ENCODE measurements around the gene RYR2.
"Not testable (repeated sequence)": the region's sequence is repeated elsewhere in the genome, so short reads cannot be mapped to it uniquely, and the experiment has no call there.

RYR2 gene

GRCh38 chr1:237091691-237092090 is 49.7 kb downstream of the RYR2 start:
- FAIRE-seq = no peak

DNA sequence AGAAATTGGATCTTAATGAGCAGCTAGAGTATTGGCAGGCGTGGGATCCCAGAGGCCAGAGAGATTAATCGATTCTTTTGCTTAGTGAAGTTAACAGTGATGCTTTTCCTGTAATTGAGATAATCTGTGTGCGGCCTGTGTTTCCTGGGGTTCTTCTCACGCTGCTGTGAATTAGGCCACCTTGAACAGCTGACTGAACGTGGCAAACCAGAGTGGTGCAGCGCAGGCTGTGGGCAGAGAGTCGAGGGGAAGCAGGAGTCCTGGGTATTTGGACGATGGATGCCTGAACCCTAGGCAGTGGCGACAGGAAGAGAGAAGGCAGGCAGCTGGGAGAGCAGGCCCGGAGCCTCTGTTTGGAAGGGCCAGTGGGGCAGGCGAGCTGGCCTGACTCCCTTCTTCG is 51.7 kb downstream of the RYR2 start:
- no peak for FAIRE-seq

DNA sequence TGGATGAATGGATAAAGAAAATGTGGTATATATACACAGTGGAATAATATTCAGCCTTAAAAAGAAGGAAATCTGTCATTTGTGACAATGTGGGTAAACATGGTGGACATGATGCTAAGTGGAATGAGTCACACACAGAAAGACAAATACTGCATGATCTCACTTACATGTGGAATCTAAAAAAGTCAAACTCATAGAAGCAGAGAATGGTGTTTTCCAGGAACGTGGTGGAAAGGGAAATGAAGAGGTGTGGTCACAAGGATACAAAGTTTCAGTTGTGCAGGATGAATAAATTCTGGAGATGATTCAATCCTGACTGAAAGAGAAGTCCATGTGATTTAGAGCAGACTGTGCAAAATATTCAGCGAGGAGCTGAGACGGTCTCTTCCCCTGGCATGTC is 56.6 kb downstream of the RYR2 start:
- no peak for FAIRE-seq

GRCh38 chr1:237103021-237103420 is 61.0 kb downstream of the RYR2 start:
- no peak for FAIRE-seq

- no peak for FAIRE-seq
Measured at GRCh38 chr1:237104096-237104495, 62.1 kb downstream of the RYR2 start.

DNA sequence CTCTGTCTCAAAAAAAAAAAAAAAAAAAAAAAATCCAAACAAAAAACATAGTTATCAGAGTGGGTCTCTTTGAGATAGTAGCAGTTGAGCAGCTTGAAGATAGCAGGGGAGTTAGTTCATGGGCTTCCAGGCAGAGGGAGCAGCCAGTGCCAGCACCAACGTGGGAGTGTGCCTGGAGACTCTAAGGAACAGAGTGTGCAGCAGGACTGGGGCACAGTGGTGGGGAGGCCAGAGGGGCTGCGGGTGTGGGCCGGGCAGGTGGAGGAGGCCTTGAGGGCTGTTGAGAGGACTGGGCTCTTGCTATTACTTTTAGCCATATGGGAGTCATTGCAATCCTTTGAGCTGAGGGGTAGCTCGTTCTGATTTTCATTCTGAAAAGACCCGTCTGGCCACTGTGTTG is 63.8 kb downstream of the RYR2 start:
- no peak for FAIRE-seq

DNA sequence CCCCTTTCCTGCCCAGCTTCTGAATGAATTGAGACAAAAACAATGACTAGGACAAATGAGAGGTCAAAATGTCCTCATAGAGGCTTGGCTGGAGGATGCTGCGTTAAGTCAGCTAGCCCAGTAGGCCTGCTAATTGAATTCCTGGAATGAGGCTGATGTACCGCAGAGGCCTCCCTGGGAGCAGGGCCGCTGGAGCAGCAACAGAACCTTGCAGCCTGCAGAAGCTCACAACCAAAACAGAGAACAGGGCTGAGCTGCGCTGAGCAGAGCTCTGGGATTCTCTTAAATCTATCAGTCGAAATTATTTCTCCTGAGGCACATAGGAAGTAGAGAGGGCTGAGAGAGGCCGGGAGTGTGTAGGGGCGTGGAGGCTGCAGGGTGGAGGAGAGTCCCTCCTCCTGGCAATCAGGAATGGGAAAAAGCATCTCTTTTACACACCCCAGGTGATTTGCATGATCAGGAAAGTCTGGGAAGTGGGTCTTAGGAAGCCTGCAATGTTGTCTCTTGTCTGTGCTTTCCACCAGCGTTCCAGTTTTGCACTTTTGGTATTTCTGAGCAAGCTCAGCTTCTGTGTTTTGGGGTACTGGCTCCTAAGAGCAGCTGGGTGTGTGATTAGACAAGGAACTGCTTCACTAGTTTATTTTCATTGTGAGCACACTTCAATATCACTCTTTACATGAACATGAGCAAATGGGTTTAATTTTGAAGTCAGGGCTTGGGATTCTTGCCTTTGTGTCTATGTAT is 66.5 kb downstream of the RYR2 start:
- no peak for FAIRE-seq

GRCh38 chr1:237111807-237112206 is 69.8 kb downstream of the RYR2 start:
- no peak for FAIRE-seq

DNA sequence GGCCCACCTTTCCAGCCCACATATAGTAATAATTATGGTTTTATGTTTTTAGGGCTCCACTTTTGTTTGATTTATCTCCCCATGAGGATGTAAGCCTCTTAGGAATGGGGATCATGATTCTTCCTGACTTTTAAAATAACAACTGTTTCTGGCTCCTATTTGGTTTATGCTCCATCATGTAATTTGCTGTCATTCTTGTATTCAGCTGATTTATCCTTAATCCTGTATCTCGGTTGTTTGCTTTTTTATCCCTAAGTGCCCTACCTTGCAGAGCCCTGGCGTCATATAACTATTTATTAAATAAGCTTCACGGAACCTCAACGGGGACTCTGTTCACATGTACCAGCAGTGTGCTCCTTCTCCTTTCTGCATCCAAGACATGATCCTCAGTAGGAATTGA is 70.7 kb downstream of the RYR2 start:
- FAIRE-seq = no peak

GRCh38 chr1:237115035-237115434 is 73.1 kb downstream of the RYR2 start:
- no peak for FAIRE-seq

- no peak for FAIRE-seq
Measured at GRCh38 chr1:237119091-237119490, 77.1 kb downstream of the RYR2 start.

- no peak for FAIRE-seq
Measured at GRCh38 chr1:237120683-237121082, 78.7 kb downstream of the RYR2 start.

- no peak for FAIRE-seq
Measured at GRCh38 chr1:237124856-237125462, 83.0 kb downstream of the RYR2 start.

GRCh38 chr1:237126180-237126579 is 84.2 kb downstream of the RYR2 start:
- FAIRE-seq = no peak

DNA sequence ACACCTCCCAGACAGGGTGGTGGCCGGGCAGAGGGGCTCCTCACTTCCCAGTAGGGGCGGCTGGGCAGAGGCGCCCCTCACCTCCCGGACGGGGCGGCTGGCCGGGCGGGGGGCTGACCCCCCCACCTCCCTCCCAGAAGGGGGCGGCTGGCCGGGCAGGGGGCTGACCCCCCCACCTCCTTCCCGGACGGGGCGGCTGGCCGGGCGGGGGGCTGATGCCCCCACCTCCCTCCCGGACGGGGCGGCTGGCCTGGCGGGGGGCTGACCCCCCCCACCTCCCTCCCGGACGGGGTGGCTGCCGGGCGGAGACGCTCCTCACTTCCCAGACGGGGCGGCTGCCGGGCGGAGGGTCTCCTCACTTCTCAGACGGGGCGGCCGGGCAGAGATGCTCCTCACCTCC is 85.3 kb downstream of the RYR2 start:
- not testable (repeated sequence) for FAIRE-seq

GRCh38 chr1:237133921-237134320 is 91.9 kb downstream of the RYR2 start:
- FAIRE-seq = no peak

DNA sequence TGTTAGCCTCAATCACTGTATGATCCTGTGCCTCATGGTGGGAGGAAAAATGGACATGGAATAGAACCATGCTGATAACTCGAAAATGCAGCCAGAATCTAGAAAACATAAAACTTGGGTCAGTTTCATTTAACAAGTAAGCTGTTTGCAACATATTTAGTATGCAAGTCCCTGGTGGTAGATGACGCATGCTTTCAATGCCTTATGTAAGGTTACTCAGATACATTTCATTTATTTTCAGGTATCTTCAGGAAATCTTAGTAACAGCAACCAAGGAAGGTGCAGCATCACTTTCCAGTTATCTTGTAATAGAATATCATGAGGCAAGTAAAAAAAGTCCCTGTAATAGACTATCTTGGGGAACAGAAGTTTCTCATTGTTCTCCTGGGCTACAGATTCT is 92.9 kb downstream of the RYR2 start:
- no peak for FAIRE-seq

GRCh38 chr1:237138551-237138950 is 96.6 kb downstream of the RYR2 start:
- FAIRE-seq = no peak

DNA sequence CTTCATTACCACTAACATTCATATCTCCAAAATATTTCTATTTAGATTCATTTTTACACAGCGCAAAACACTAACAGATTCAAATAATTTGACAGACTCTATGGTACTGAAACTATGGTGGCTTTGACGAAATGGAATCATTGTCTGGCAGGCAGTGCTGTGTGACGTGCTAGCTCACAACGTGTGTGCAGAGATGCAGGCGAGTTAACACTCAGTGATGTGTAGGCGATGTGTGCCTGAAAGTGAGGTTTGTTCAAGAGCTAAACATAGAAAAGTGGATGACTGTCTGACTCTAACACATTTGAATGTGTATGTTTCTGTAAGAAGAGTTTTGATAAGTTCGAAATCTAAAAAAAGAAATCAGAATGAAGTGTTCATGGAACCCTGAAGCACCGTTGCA is 97.7 kb downstream of the RYR2 start:
- no peak for FAIRE-seq

DNA sequence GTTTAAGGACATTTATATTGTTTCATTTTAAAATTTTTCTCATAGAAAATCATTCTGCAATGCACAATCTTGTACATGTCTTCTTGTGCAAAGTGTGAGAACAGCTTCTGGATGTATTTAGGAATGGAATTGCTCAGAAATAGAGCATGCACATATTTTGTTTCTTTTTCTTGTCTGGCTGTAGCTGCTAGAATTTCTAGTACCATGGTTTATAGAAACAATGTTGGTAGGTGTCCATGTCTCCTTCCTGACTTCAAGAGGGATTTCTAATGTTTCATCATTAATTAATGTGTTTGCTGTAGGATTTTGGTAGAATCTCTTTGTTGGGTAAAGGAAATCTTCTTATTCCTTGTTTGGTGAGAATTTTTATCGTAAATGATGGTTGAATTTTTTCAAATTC is 99.0 kb downstream of the RYR2 start:
- no peak for FAIRE-seq

DNA sequence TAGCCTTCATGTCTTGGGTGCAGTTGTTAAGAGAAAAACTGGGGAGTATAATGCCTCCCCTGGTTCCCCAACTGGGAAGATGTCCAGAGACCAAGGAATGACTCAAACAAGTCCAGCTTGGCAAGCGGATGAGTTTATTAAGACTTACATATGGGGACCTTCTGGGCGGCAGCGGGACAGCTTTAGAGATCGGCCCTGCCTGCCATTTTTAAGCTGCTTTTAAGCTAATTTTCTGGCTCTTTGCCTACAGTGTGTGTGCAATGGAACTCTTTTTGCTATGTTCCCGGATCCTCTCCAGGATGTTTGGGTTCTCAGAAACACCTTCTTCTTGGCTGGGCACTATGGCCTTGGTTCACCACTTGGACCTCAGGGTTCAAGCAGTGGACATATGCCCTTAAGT is 99.5 kb downstream of the RYR2 start:
- FAIRE-seq = no peak

DNA sequence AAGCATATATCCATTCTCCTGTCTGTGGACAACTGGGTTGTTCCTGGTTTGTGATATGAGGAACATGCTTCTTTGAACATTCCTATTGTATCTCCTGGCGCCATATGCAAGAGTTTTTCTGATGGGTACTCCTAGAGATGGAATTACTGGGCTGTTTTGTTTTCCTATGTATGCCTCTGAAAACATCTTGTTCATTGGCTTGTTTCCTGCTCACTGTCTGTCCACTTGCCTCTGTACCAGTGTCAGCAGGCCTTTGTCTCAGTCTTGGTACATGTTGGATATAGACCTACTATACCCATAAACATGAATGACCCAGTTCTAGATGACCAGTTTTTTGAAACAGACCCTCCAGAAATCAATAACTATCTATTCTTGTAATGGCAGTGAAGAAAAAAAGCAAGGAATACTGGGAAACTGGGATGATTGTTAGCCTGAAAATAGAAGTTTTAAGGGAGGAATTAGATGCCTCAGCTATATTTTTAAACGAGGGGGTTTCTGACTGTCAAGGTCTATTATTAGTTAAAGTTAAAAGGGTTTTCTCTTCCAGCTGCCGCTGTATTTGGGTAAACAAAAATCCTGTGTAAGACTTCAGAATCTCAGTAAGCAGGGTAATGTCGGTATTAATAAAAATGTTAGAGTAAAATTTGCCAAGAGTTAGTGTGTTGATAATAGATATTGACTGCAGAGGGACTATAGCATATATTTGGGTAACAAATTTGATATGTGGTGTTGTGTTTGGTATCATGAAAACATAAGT is 103.6 kb downstream of the RYR2 start:
- no peak for FAIRE-seq

GRCh38 chr1:237146241-237146640 is 104.3 kb downstream of the RYR2 start:
- no peak for FAIRE-seq

DNA sequence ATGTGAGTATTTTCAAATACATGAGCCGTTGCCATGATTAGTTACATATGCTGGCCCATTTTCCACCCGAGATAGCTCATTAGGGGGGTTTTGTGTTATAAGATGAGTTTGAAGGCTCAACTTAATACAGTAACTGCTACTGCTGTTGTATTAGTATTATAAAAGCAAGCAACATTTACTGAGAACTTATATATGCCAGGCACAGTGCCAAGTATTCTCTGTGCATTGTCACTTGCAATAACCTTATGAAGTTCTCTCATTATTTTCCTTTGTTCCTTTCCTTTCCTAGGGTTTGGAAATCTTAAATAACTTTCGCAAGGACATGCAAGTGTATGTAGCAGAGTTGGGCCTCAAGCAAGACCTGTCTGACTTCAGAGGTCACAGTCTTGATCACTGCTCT is 107.9 kb downstream of the RYR2 start:
- no peak for FAIRE-seq

Data from A204.1 (cell line).